IMR-90 (cell line): Measurements from ENCODE around the gene WSB1. TPM values are rescaled to one million over a fixed set of nuclear protein-coding genes. Genes with fewer than 3 reads are reported as not detected.

Source experiments
- ATAC-seq: fragments of 200-7000 bp; cut with Tn5 transposase; 2 replicates; pipeline ENCODE4 v1.9.1; 2020; ENCODE audit warnings: low read depth, mild to moderate bottlenecking, moderate library complexity
- BruUV-seq: library from RNA; stranded (reverse); fragments of 400-500 nt; replicated peaks from 2 replicates; lab custom pipeline; 2021; lab: Mats Ljungman, UMichigan
- CTCF ChIA-PET: fragments of 300-600 bp; formaldehyde crosslinking; extraction: SDS; loops from one replicate; lab custom pipeline; 2021; ENCODE audit warnings: antibody characterized with exemption; lab: Yijun Ruan, JAX
- POLR2A ChIA-PET: fragments of 300-600 bp; sonication (Branson Sonifier 250); formaldehyde crosslinking; loops from one replicate; lab custom pipeline; 2022; ENCODE audit warnings: antibody characterized with exemption; ENCODE audit not compliant: unreplicated experiment; lab: Charles Lee
- DNase-seq: peaks from one replicate; pipeline ENCODE4 v3.0.0; 2013
- H2AFZ ChIP-seq: replicated peaks from 2 replicates; pipeline ENCODE3; 2013; ENCODE audit warnings: low read length, mild to moderate bottlenecking; ENCODE audit not compliant: poor library complexity
- H2AK5ac ChIP-seq: 2 replicates; pipeline ENCODE4 v1.6.1; 2013; ENCODE audit warnings: low read depth, low read length, inconsistent platforms
- H2AK9ac ChIP-seq: replicated peaks from 2 replicates; pipeline ENCODE3; 2013; ENCODE audit warnings: mild to moderate bottlenecking, low read depth, low read length, moderate library complexity; ENCODE audit not compliant: poor library complexity
- H2BK120ac ChIP-seq: 2 replicates; pipeline ENCODE4 v1.6.1; 2013; ENCODE audit warnings: low read depth, low read length, inconsistent platforms
- H2BK15ac ChIP-seq: 3 replicates; pipeline ENCODE4 v1.6.1; 2013; ENCODE audit warnings: low read depth, low read length, inconsistent platforms
- H2BK20ac ChIP-seq: 2 replicates; pipeline ENCODE4 v1.6.1; 2013; ENCODE audit warnings: low read depth, mild to moderate bottlenecking, inconsistent platforms, low read length, moderate library complexity
- H2BK5ac ChIP-seq: 2 replicates; pipeline ENCODE4 v1.6.1; 2013; ENCODE audit warnings: mild to moderate bottlenecking, low read depth, low read length, inconsistent platforms; ENCODE audit not compliant: poor library complexity, severe bottlenecking
- H3K14ac ChIP-seq: replicated peaks from 2 replicates; pipeline ENCODE4 v1.6.1; 2013; ENCODE audit warnings: low read depth, low read length, inconsistent platforms
- H3K18ac ChIP-seq: 2 replicates; pipeline ENCODE4 v1.6.1; 2013; ENCODE audit warnings: low read depth, low read length, control low read depth
- H3K23ac ChIP-seq: 2 replicates; pipeline ENCODE4 v1.6.1; 2013; ENCODE audit warnings: low read depth, low read length, inconsistent platforms
- H3K27ac ChIP-seq: 2 replicates; pipeline ENCODE4 v1.5.1; 2013; ENCODE audit warnings: mild to moderate bottlenecking, control low read depth, low read length; ENCODE audit not compliant: insufficient read depth
- H3K27me3 ChIP-seq: 2 replicates; pipeline ENCODE4 v1.6.1; 2013; ENCODE audit warnings: low read length; ENCODE audit not compliant: control insufficient read depth, insufficient read depth
- H3K36me3 ChIP-seq: 2 replicates; pipeline ENCODE4 v1.6.1; 2013; ENCODE audit warnings: low read length, mixed read lengths; ENCODE audit not compliant: control insufficient read depth, insufficient read depth
- H3K4ac ChIP-seq: 2 replicates; pipeline ENCODE4 v1.6.1; 2013; ENCODE audit warnings: low read depth, low read length, inconsistent platforms
- H3K4me1 ChIP-seq: 2 replicates; pipeline ENCODE4 v1.6.1; 2013; ENCODE audit warnings: low read length, mixed read lengths; ENCODE audit not compliant: control insufficient read depth, insufficient read depth
- H3K4me2 ChIP-seq: 2 replicates; pipeline ENCODE4 v1.6.1; 2013; ENCODE audit warnings: low read depth, mild to moderate bottlenecking, control low read depth, low read length, moderate library complexity
- H3K4me3 ChIP-seq: 2 replicates; pipeline ENCODE4 v1.5.1; 2013; ENCODE audit warnings: low read depth, mild to moderate bottlenecking, control low read depth, low read length, moderate library complexity; ENCODE audit not compliant: insufficient read depth
- H3K56ac ChIP-seq: 2 replicates; pipeline ENCODE4 v1.6.1; 2013; ENCODE audit warnings: low read length, inconsistent platforms; ENCODE audit not compliant: insufficient read depth; ENCODE audit errors: extremely low read depth
- H3K79me1 ChIP-seq, 2 experiments: 2 replicates each; pipeline ENCODE4 v1.6.1; 2013; ENCODE audit warnings: low read length in 2 of 2, inconsistent platforms in 1 of 2, low read depth in 1 of 2
- H3K9ac ChIP-seq: 2 replicates; pipeline ENCODE4 v1.6.1; 2013; ENCODE audit warnings: low read depth, low read length, control low read depth
- H3K9me1 ChIP-seq: 2 replicates; pipeline ENCODE4 v1.6.1; 2013; ENCODE audit warnings: low read length, inconsistent platforms; ENCODE audit not compliant: insufficient read depth
- H3K9me3 ChIP-seq: 2 replicates; pipeline ENCODE4 v1.6.1; 2013; ENCODE audit warnings: low read length; ENCODE audit not compliant: control insufficient read depth, insufficient read depth
- H4K20me1 ChIP-seq: 2 replicates; pipeline ENCODE4 v1.6.1; 2013; ENCODE audit warnings: low read length, inconsistent platforms; ENCODE audit not compliant: insufficient read depth
- H4K5ac ChIP-seq: 2 replicates; pipeline ENCODE4 v1.6.1; 2013; ENCODE audit warnings: mild to moderate bottlenecking, low read depth, low read length, control low read depth
- H4K8ac ChIP-seq, 2 experiments: 2 replicates each; pipeline ENCODE4 v1.6.1; 2013; ENCODE audit warnings: low read depth in 2 of 2, low read length in 2 of 2, control low read depth in 1 of 2, inconsistent platforms in 1 of 2
- H4K91ac ChIP-seq: 2 replicates; pipeline ENCODE4 v1.6.1; 2013; ENCODE audit warnings: low read depth, low read length, inconsistent platforms; ENCODE audit not compliant: insufficient read depth
- CTCF ChIP-seq: conservative IDR thresholded peaks from 2 replicates; pipeline ENCODE4 v1.5.1; 2012; ENCODE audit warnings: mild to moderate bottlenecking, low read depth, low read length, improper control_type of control experiment
- POLR2A ChIP-seq: IDR thresholded peaks from 2 replicates; pipeline ENCODE4 v1.6.1; 2012; ENCODE audit warnings: mild to moderate bottlenecking, low read depth, low read length
- RCOR1 ChIP-seq: IDR thresholded peaks from 2 replicates; pipeline ENCODE4 v1.6.1; 2012; ENCODE audit warnings: mild to moderate bottlenecking, low read length, improper control_type of control experiment; ENCODE audit not compliant: insufficient replicate concordance
- WGBS, 2 experiments: methylation state at CpG; one replicate each; pipeline versions ENCODE4 v1.1.5 to v1.1.7; 2013; ENCODE audit warnings: missing lambda C conversion rate in 2 of 2; ENCODE audit not compliant: insufficient read length in 1 of 2; ENCODE audit errors: extremely low coverage in 2 of 2; 5-methylcytosine and 5-hydroxymethylcytosine counted together
- dilution Hi-C: fragments of 300-500 bp; cut with HindIII; formaldehyde crosslinking; loops from one replicate; pipeline ENCODE4 v1.14.3; 2018; ENCODE audit warnings: low sequenced_read_pairs; ENCODE audit not compliant: unreplicated experiment
- in situ Hi-C: fragments of 300-500 bp; cut with MboI; formaldehyde crosslinking; loops from 3 replicates; pipeline ENCODE4 v1.14.3; 2019; ENCODE audit warnings: low sequenced_read_pairs, inconsistent platforms, mixed read lengths
- intact Hi-C: fragments of 100-400 bp; cut with micrococcal nuclease; formaldehyde crosslinking; loops from 2 replicates; pipeline ENCODE4 v1.10.0; 2022
- polyA plus RNA-seq, 3 experiments: library from polyadenylated mRNA; depleted of rRNA; stranded (reverse); fragments of >200 nt; gene quantifications; 2 replicates each; pipeline ENCODE4 v1.2.3, GENCODE V29; 2012; ENCODE audit warnings: low replicate concordance in 1 of 3
- total RNA-seq: library from RNA; depleted of rRNA; stranded (reverse); fragments of >200 nt; gene quantifications from 2 replicates; pipeline ENCODE4 v1.2.3, GENCODE V29; 2012

WSB1 gene
- total and polyA plus RNA-seq, 2 of the 4 experiments (the other 2 are of a cell fraction): 140 to 266 TPM

DNA sequence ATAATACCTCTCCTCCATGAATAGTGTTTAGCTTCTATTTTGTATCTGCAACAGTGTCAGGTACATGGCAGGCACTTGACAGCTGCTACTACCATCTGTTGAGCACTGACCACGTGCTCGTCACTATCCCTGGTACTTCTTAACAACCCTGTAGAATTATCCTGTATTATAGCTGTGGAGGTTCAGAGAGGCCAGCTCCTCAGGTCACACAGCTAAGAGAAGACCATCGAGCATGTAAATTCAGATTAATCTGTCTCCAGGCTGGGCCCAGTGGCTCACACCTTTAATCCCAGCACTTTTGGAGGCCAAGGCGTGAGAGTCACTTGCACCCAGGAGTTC lies 26.3 kb downstream of the WSB1 start:
- Histone ChIP-seq H3K27ac (no peak overlapping the region), H3K56ac (no peak overlapping the region), H2AFZ (no peak overlapping the region), H3K9ac (no peak overlapping the region), H2BK120ac (no peak overlapping the region), H3K36me3 (peaks cover 14% of the 10 kb centered on the region), H3K79me1 (peaks cover 0 to 11% of the 10 kb centered on the region in 2 experiments; a peak in 2 of 4 replicates), H4K8ac (no peak overlapping the region), H3K4me2 (no peak overlapping the region), H3K14ac (no peak overlapping the region), H2AK9ac (no peak overlapping the region), H3K4me1 (peaks cover 9% of the 10 kb centered on the region), H4K91ac (no peak overlapping the region), H4K5ac (no peak overlapping the region), H3K23ac (no peak overlapping the region), H3K27me3 (no peaks in the 10 kb centered on the region), H2AK5ac (no peak overlapping the region; the same call in 1 of the 2 replicates), H2BK15ac (no peak overlapping the region), H3K18ac (no peak overlapping the region), H2BK5ac (no peak overlapping the region), H3K9me1 (peaks cover 9% of the 10 kb centered on the region), H3K4me3 (no peak overlapping the region), H3K4ac (no peak overlapping the region), H4K20me1 (peaks cover 5% of the 10 kb centered on the region; the same call in 1 of the 2 replicates), H2BK20ac (no peak overlapping the region), H3K9me3 (no peaks in the 10 kb centered on the region)
- dilution Hi-C loops (no loop called here), intact Hi-C loops (no loop called here), in situ Hi-C loops (no loop called here)
- POLR2A ChIA-PET: interaction anchor here (0.5 kb wide), 1 partner anchor 89 kb away, joined by 4 read pairs; no protein-coding TSS in a partner anchor
- CTCF ChIA-PET: interaction anchor here (0.8 to 1.9 kb wide), 2 partner anchors 75 to 83 kb away, joined by 3 to 5 read pairs; no protein-coding TSS in a partner anchor
- DNase-seq (no peak), ATAC-seq (no peak)
- WGBS, 2 experiments: no CpG with 5 or more reads among the region's 4 CpGs
- TF ChIP-seq CTCF (no peak), RCOR1 (no peak), POLR2A (no peak)
- no TSS peak for BruUV-seq
